Eye (tissue), 1 donor: ENCODE measurements around the gene ELP5.

Experiments
- DNase-seq: peaks from one replicate; pipeline ENCODE4 v3.0.0-alpha.2; 2015

Gene ELP5, protein sequence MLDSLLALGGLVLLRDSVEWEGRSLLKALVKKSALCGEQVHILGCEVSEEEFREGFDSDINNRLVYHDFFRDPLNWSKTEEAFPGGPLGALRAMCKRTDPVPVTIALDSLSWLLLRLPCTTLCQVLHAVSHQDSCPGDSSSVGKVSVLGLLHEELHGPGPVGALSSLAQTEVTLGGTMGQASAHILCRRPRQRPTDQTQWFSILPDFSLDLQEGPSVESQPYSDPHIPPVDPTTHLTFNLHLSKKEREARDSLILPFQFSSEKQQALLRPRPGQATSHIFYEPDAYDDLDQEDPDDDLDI

DNA sequence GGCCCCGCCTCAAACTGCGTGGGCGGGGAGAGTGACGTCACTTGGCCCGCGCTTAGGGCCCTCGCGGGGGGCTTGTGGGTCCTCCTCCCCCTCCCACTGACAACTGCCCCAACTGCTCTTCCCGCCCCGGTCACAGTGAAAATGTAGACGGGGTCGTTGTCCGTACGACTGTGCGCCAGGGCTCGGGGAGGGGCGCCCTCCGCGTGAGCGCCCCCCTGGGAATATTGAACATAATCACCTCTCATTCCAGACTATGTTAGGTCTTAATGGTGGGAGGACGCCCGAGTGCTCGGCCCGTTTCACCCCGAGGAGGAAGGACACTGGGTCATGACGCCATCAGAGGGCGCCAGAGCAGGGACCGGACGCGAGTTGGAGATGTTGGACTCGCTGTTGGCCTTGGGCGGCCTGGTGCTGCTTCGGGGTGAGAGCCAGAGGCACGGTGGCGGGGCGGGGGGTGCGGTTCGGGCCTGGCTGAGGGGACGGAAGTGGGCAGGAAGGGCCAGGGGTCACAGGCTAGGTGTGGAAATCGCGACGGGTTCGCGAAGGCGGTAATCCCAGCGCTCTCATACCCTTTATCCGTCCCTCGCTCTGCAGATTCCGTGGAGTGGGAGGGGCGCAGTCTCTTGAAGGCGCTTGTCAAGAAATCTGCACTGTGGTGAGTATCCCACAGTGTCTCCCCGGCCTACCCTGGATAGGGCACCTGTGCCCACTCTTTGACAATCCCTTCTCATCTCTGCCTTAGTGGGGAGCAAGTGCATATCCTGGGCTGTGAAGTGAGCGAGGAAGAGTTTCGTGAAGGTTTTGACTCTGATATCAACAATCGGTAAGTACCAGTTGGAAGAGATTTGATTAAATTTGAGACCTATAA lies at the start of gene ELP5:
Gene ELP5 (plus strand): TSS at position 40 of the 868 bp plus-strand sequence. CDS start 336 bp downstream, at position 376.
- DNase-seq: peak; percentile 98

DNA sequence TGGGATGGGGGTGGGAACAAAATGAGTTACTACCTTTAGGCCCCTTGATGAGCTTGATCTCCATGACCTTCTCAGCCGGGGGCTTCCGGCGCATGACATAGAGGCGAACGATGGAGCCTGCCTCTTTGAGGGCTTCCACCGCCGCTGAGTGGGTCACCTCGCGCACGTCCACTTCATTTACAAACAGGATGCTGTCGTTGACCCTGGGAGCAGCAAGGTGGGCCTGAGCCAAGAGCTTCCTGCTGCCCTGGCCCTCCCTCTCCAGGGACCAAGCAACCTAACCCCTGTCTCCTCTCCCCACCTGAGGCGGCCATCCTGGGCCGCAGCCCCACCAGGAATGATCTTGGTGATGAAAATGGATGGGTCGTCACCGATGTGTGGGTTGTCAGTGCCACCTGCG lies 48.6 kb upstream of the ELP5 start:
- DNase-seq: no peak

DNA sequence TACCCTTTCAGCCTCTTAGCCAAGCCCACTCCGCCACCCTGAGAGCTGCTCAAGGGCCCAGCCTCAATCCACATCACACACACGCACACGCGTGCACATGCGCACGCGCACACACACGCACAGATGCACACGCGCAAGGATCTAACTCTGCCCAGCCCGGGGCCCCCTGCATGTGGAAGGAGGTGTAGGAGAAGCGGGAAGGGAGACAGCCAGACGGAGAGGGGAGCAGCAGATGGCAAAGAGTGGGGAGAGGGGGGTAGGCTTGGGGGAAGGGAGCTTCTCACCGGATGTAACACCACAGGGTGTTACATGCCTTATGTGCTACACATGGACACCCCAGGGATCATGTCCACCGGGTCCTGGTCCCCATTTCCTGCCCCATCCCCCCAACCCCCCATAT lies 47.7 kb upstream of the ELP5 start:
- peak; percentile 79 for DNase-seq

DNA sequence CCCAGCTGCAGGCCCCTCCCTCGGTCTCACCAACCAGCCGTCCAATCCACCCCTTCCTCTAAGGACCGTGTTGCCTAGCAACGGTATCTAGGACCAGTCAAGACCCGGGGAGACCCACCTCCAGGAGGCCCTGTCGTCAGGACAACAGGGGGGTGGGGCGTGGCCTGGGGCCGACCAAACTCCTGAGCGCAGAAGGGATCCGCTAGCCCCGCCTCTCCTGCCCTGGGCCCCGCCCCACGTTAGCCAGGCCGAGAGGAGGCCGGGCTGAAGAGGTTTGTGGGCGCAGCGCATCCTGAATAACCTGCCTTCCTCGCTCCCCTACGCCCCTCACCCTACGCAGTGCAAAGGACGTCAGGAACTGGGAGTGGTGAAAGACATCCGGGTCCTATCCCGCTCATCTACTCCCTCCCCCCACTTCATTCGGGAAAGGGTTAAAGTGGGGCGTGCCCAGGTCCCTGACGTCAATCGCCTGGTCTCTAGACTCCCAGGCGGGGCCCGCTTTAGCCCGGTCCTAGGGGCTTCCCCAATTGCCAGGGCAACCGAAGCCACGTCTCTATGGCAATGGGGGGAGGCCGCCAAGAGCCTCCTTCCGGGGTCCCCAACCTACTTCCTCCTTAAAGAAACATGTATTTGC lies 47.1 kb upstream of the ELP5 start:
- peak; percentile 98 for DNase-seq

DNA sequence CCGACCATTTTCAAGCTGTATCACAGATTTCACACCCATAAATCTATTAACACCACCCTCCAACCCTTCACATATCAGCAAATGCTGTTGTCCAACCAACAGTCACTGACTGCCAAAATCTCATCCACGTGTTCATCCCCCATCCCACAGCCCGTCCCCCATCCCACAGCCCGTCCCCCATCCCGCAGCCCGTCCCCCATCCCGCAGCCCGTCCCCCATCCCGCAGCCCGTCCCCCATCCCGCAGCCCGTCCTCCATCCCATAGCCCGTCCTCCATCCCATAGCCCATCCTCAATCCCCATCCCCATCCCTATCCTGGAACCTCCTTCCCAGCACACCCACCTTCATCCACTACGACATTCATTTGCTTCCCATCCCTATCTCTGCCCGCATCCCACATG lies 46.5 kb upstream of the ELP5 start:
- DNase-seq: no peak

DNA sequence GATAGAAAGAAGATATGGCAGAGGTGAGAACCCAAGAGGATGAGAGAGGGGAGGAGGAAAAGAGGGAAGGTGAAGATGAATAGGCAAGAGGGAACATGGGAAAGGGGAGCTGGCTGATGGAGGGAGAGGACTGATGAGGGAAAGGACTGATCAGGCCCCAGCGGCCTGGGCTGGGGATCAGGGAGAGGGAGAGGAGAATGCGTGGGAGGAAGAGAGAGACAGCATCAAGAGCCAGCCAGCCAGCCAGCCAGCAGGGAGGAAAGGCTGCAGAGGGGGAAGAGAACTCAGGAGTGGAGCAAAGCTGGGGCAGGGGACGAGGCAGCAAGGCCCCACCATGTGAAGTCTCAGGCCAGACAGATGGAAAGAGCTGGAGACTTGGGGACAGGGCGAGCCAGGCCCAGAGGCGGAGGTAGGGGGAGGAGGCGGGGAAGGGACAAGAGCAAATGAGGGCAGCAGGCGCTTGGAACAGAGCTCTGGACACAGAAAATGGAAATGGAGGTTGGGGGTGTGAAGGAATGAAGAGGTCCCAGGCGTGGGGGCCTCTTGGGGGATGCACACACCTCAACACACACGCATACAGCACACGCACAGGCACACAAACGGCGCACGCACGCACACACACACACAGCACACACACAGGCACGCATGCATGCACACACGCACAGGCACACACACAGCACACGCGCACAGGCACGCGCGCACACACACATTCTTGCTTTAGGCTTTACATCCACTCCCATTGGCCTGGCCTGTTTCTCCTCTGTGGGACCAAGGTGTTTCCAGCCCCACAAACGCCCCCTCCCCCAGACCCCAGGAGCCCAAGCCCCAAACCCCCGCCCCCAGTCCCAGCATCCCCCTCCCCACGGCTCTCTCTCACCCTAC lies 44.7 kb upstream of the ELP5 start:
- DNase-seq: no peak

DNA sequence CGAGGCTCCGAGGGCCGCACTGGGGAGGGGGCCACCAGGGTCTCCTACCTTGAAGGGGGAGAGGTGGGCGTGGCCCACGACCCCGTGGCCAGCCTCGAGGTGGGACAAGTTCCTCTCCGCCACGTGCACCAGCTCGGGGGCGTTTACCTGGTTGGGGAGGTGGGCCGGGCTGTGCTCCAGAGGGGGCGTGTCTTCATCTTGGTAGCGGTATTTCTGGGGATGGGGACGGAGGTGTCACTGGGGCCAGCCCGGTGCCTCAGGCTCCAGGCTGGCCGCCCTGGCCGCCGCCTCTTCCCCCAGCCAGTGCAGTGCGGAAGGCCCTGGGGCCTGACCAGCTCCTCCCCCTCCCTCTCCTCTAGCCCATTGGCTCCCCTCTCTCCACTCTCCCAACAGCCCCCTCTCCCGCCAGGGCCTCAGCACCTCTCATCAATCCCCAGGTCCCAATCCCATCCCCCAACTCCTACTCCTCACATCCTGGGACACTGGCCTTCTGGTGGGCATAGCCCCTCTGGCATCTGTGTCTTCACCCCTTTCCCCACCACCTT lies 43.9 kb upstream of the ELP5 start:
- DNase-seq: peak; percentile 63

DNA sequence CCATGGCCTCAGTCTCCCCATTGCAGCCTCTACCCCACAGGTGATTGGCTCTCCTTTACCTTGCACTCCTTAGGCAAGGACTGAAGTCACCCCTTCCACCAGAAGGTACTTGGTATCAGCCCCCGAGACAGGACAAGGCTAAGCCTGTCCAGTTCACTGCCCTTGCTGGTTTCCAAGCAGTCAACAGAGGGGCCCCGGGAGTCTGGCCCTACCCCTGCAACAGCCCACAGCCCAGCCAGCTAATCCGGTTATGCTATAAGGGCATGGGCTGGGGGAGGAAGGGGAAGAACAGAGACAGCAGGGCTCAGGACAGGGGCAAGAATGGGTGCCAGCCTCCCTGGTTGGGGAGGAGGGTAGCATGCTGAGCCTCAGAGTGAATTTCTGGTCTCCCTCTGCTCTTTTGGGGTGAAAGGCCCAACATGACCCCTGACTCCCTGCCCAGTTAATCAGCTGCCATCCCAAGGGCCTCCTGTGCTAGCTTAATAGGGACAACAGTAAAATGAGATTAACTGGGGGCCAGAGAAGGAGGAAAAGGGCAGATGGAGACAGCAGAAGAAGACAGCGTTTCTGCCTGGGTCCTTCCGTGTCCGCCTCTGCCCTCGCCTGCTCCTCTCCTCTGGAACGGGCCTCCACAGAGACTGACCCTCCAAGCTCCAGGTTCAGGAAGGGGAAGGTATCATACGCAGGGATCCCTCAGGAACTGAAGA lies 43.1 kb upstream of the ELP5 start:
- peak; percentile 36 for DNase-seq

DNA sequence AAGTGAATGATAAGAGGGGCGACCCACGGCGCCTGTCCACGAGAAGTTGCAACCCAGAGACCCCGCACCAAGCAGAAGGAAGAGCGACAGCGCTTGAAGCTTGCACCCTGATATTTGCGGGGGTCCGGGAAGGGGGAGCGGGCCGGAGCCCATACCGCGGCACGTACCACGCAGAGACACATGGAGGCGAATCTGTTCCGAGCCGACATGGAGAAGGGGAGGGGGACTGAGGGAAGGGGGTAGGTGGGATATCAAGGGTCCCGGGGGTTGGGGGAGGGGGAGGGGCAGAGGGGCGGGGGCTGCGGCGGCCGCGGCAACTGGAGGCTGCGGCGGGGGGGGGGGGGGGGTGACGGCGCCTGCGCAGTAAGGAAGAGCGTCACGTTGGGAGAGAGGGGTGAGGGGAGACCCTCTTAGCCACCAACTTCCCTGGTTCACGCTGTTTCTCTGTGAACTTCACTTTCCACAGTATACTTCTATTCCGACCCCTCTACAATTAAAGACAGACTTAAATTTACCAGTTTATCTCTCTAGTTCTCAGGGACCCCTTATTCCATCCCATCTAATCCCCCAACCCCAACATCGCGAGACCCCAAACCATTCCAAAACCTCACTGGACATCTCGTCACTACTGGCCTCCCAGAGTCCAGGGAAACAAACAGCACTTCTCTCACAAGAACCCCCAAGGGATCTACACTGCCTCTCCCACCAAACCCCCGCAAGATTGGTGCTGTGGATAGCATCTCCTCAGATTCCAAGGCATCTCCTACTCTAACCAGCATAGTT lies 40.3 kb upstream of the ELP5 start:
- DNase-seq: peak; percentile 64

DNA sequence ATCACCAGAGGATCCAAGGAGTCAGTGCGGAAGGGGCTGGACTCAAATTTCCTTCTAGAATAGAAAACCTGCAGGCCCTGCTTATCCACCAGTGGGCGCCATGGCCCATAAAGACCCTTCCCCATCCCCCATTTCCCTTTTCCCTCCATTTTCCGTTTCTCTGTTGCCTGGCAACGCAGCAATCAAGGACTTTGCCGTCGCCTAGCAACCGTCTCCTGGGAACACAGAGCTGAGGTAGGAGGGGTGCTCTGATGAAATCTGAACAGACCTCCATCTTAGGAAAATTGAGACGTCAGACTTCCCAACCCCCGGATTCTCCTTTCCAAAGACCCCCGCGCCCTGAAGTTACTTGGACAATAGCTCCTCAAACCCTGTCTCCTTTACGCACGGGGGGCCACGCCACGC lies 38.1 kb upstream of the ELP5 start:
- peak; percentile 99 for DNase-seq

DNA sequence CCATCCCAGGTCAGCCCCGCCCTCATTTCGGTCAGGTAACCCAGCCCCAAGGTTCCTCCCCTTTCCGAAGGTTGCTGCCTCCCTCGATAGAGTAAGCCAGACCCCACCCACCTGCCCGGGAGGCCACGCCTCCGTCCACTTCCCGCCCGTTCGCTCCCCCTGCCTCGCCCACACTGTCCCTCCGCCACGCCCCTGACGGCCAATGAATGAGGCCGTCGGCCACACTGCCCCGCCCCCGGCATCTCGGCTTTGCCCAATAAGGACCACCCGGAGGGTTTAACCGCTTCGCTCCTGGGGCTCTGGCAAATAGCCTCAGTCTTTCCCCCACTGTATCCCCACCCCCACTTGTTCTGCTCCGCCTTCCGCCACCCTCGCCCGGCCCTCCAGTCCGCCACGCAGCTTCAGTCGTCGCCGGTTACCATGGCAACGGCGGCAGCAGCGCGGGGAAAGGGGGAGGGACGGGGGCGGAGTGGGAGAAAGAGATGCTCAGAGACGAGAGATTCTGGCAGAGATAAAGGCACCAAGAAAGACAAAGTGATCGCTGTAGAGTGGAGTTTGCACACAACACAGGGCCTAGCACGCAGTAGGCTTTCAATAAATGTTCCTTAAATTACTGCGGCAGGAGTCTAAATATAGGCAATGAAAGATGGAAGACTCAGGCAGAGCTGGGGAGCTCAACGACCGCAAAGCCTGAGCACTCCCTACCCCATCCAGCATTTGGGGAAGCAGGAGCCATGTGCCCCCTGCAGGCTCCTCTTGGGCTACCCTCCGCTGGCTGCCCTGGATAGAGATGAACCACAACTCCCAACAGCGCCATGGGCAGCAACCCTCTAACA lies 37.5 kb upstream of the ELP5 start:
- peak; percentile 100 for DNase-seq

DNA sequence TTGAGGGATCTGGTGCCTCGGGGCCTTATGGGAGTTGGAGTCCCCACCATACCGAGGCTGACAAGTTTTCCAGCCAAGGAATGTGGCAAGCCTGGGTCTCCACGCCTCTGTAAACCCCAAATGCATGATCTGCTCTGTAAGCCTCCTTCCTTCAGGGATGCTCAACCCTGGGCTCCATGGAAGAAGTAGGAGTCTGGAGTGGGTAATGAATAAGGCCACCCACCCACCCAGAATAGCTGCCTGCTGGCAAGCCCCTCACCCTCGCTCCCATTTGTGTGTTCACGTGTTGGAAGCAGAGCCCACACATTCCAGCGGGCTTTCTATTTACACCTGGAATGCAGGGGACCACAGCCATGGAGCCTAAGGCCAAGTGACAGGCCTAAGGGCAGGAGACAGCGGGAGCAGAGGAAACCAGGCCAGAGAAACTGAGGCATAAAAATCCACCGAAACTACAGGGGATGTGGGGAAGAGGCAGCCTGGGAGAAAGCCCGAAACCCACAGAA lies 36.8 kb upstream of the ELP5 start:
- no peak for DNase-seq

DNA sequence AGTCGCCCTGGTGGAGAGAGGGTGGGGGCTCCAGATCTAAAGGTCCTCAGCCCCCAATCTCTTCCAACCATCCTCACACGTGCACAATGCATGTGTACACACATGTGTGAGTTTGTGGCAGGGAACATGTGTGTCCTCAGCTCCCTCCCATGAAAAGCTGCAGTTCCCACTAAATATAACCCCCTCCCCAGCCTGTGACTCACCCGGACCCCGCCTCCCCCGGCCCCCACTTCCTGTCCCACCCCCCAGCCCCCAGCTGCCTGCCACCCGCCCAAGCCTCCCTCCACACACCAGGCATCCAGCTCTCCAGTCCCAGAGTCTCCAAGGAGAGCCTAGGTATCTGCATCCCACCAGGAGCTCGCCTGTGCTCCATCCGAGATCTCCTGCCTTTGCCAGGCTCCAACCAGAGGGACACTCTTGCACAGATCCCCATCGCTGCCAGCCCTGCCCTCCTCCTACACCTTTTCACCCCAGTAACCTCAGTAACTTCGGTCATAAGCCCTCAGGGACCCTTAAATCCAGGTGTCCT lies 36.3 kb upstream of the ELP5 start:
- no peak for DNase-seq

DNA sequence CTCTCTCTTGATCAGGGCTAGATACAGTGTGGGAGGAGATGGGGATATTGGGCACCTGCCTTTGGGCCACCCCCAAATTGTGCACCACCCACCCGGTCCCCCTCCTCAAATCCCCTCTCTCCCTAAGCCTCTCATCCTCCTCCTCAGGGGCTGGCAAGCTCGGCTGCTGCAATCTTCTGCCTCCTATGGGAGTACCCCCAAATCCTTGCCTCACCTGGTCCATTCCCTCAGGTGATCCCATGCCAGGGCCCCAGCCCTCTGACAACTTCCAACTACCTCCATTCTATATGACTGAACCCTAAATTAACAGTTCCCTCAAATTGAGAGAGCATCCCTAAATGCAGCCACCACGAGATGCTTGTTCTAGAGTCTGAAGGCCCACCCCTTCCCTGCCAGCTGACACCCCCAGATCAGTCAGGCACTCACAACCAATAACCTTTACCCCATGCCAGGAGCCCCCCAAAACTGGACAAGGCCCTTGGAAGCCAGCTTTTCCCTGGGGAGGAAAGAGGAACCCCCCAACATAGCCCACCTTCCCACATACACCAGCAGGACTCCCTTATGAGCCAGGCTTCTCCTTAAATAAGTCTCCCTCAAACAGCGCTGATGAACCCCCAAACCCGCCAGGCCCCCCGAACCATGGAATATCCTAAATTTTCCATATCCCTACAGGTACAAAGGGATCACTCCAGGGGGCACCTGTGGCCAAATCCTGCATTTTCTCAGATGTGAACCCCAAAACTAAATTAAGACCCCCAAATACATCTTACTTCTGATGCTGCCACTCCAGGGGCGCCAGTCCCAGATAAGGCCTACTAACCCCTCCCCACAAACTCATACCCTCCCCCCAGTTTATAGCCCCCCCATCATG lies 35.5 kb upstream of the ELP5 start:
- DNase-seq: no peak

DNA sequence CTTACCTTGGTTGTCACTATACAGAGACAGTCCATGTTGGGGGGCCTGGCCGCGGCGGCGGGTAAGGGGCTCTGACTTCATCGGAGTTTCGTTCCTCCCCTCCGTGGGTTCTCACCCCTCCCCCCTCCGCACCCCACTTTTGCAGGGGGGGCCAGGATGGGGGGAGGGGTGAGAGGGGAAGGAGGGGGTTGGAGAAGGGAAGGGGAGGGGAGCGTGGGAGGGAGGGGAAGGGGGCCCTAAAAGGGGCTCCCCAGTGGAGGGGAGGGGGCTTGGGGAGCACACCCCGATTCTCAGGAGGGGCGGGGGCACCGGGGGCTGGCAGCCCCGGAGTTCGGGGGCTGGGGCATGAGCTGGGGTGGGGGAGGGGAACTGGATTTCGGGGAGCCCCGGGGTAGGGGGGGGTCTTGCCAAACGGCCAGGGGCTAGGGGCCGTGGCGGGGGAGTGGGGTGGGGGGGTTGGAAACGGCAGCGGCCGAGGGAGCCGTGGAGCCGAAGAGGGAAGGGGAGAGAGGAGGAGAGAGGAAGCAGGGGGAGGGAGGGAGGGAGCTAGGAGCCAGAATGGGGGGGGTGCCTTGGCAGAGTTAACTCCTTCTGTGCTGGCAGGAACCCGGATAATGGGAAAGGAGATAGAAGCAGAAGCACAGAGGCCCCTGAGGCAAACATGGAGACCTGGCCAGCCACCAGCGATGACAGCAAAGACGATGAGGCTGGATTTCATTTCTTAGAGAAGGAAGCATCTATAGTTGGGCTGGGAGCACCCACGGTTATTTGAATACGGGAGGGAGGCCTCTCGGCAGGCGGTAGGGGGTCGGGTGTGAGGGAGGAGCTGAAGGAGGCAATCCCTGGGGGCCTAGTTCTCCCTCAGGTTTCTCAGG lies 34.7 kb upstream of the ELP5 start:
- peak; percentile 93 for DNase-seq

DNA sequence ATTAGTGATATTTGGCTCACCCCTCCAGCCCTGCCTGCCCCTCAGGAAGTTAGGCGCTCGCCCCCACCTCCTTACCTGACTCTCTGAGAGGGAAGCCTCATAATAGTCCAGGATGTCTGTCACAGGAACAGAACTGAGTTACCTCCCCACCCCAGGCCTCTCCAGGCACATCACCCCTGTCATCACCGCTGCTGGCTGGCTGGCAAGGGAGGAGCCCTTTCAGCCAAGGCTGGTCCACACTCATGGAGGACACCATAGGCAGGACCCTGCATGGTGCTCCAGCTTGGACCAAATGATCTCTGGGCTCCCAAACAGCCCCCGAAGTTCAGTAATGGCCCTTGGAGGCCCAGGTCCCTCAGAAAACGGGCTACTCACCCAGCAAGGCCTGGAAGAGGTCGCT lies 33.8 kb upstream of the ELP5 start:
- no peak for DNase-seq

DNA sequence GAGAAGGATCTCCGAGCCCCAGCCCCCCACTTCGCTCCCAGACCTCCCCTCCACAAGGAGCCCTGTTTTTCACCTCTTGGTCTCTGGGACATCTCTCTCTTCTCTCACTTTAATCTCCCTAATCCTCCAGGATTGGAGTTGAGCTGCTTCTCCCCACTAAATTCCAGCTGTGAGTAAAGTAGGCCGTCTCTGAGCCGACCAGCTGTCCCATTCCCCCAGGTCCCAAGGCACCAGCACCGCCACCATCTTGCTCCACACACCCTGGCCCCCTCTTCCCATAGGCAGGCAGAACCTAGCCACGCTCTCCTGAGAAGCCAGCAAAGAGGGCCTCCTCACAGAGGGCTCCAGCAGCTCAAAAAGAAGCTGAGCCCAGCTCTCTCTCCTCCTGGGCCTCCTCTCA lies 33.3 kb upstream of the ELP5 start:
- peak; percentile 38 for DNase-seq
